OCI-LY1 (cell line): Measurements from ENCODE around the gene PDGFD.

Source experiments
- H2AFZ ChIP-seq: fragments of 200-600 bp; sonication (generic), shearing (Covaris generic); 2 replicates; pipeline ENCODE4 v1.6.0; 2014; ENCODE audit warnings: antibody characterized with exemption, mild to moderate bottlenecking, low read length
- H3F3A ChIP-seq: fragments of 200-600 bp; sonication (generic), shearing (Covaris generic); 2 replicates; pipeline ENCODE4 v1.6.0; 2014; ENCODE audit warnings: mild to moderate bottlenecking, antibody characterized with exemption, low read length, moderate library complexity; ENCODE audit not compliant: insufficient read depth
- H3K27ac ChIP-seq: fragments of 200-600 bp; sonication (generic); 2 replicates; pipeline ENCODE4 v1.5.1; 2014; ENCODE audit warnings: low read length, mixed run types, mild to moderate bottlenecking, low read depth; ENCODE audit not compliant: poor library complexity, severe bottlenecking
- H3K27me3 ChIP-seq: fragments of 200-600 bp; sonication (generic); 2 replicates; pipeline ENCODE4 v1.6.0; 2014; ENCODE audit warnings: antibody characterized with exemption, mild to moderate bottlenecking, low read length, moderate library complexity; ENCODE audit not compliant: insufficient read depth
- H3K36me3 ChIP-seq: fragments of 200-600 bp; sonication (generic); 2 replicates; pipeline ENCODE4 v1.6.1; 2014; ENCODE audit warnings: mild to moderate bottlenecking, antibody characterized with exemption, low read length, moderate library complexity, mixed read lengths; ENCODE audit not compliant: insufficient read depth
- H3K4me1 ChIP-seq: fragments of 200-600 bp; sonication (generic); 2 replicates; pipeline ENCODE4 v1.5.1; 2014; ENCODE audit warnings: mild to moderate bottlenecking, low read length, moderate library complexity; ENCODE audit not compliant: insufficient read depth, severe bottlenecking
- H3K4me2 ChIP-seq: fragments of 200-600 bp; sonication (generic), shearing (Covaris generic); 2 replicates; pipeline ENCODE4 v1.6.1; 2014; ENCODE audit warnings: low read length
- H3K4me3 ChIP-seq: fragments of 200-600 bp; sonication (generic); 2 replicates; pipeline ENCODE4 v1.5.1; 2014; ENCODE audit warnings: low read length, low read depth, mild to moderate bottlenecking, mixed read lengths; ENCODE audit not compliant: poor library complexity, severe bottlenecking
- H3K79me2 ChIP-seq: fragments of 200-600 bp; shearing (Covaris generic); 2 replicates; pipeline ENCODE4 v1.6.1; 2016; ENCODE audit warnings: mixed run types, low read length, mixed read lengths; ENCODE audit not compliant: insufficient read depth
- H3K9ac ChIP-seq: fragments of 200-600 bp; sonication (generic), shearing (Covaris generic); 2 replicates; pipeline ENCODE4 v1.6.1; 2014; ENCODE audit warnings: mild to moderate bottlenecking, low read length, mixed read lengths
- H3K9me2 ChIP-seq: fragments of 200-600 bp; sonication (generic), shearing (Covaris generic); 2 replicates; pipeline ENCODE4 v1.6.1; 2014; ENCODE audit warnings: low read depth, mild to moderate bottlenecking, low read length, mixed read lengths
- H3K9me3 ChIP-seq: fragments of 200-600 bp; shearing (Covaris generic); 2 replicates; pipeline ENCODE4 v1.6.1; 2014; ENCODE audit warnings: low read length, mixed read lengths
- H4K20me1 ChIP-seq: fragments of 200-600 bp; sonication (generic), shearing (Covaris generic); 2 replicates; pipeline ENCODE4 v1.6.0; 2016; ENCODE audit warnings: mild to moderate bottlenecking, low read length; ENCODE audit not compliant: insufficient read depth
- CTCF ChIP-seq: fragments of 200-600 bp; sonication (generic), shearing (Covaris generic); IDR thresholded peaks from 2 replicates; pipeline ENCODE4 v1.5.1; 2017; ENCODE audit warnings: mild to moderate bottlenecking, antibody characterized with exemption, low read length, moderate library complexity, mixed read lengths
- EZH2 ChIP-seq: fragments of 200-600 bp; sonication (generic), shearing (Covaris generic); IDR thresholded peaks from 2 replicates; pipeline ENCODE4 v1.8.0; 2017; ENCODE audit warnings: borderline replicate concordance, mixed run types, mild to moderate bottlenecking, antibody characterized with exemption, low read length, moderate library complexity, mixed read lengths

PDGFD gene

GRCh38 chr11:104200688-104201087 lies 36.7 kb upstream of the PDGFD start:
- no peak for TF ChIP-seq EZH2
- TF ChIP-seq CTCF: no peak
- H3K4me2 ChIP-seq: no peak overlapping the region
- no peaks in the 10 kb centered on the region for H3K9me3 ChIP-seq
- no peak overlapping the region for H2AFZ ChIP-seq
- no peaks in the 10 kb centered on the region for H3K79me2 ChIP-seq
- H3K9me2 ChIP-seq: no peaks in the 10 kb centered on the region
- no peak overlapping the region for H3K4me3 ChIP-seq
- H4K20me1 ChIP-seq: no peaks in the 10 kb centered on the region
- H3K27ac ChIP-seq: no peak overlapping the region
- H3K27me3 ChIP-seq: no peaks in the 10 kb centered on the region
- H3F3A ChIP-seq: no peaks in the 10 kb centered on the region
- no peak overlapping the region for H3K9ac ChIP-seq
- no peaks in the 10 kb centered on the region for H3K4me1 ChIP-seq
- H3K36me3 ChIP-seq: no peaks in the 10 kb centered on the region

GRCh38 chr11:104199053-104199452 lies 35.1 kb upstream of the PDGFD start:
- no peak overlapping the region for H3K9ac ChIP-seq
- no peaks in the 10 kb centered on the region for H3K4me1 ChIP-seq
- H3K9me3 ChIP-seq: no peaks in the 10 kb centered on the region
- no peak for TF ChIP-seq CTCF
- no peak for TF ChIP-seq EZH2
- H3K79me2 ChIP-seq: no peaks in the 10 kb centered on the region
- no peaks in the 10 kb centered on the region for H3F3A ChIP-seq
- H3K27me3 ChIP-seq: no peaks in the 10 kb centered on the region
- no peak overlapping the region for H3K4me2 ChIP-seq
- H3K4me3 ChIP-seq: no peak overlapping the region
- H4K20me1 ChIP-seq: no peaks in the 10 kb centered on the region
- H3K36me3 ChIP-seq: no peaks in the 10 kb centered on the region
- no peak overlapping the region for H2AFZ ChIP-seq
- H3K9me2 ChIP-seq: no peaks in the 10 kb centered on the region
- no peak overlapping the region for H3K27ac ChIP-seq

GRCh38 chr11:104198576-104198975 lies 34.6 kb upstream of the PDGFD start:
- Histone ChIP-seq H3K27ac (no peak overlapping the region), H3K27me3 (no peaks in the 10 kb centered on the region), H3K4me1 (no peaks in the 10 kb centered on the region), H3K9me2 (no peaks in the 10 kb centered on the region), H3K9me3 (no peaks in the 10 kb centered on the region), H3F3A (no peaks in the 10 kb centered on the region), H4K20me1 (no peaks in the 10 kb centered on the region), H3K79me2 (no peaks in the 10 kb centered on the region), H3K36me3 (no peaks in the 10 kb centered on the region), H3K4me3 (no peak overlapping the region), H2AFZ (no peak overlapping the region), H3K9ac (no peak overlapping the region), H3K4me2 (no peak overlapping the region)
- TF ChIP-seq CTCF: no peak
- no peak for TF ChIP-seq EZH2
